Fibroblast of peridontal ligament (primary cell): ENCODE results near the gene SLC36A1.

Experiments
- DNase-seq: peaks from one replicate; pipeline ENCODE4 v3.0.0-alpha.2; 2010; ENCODE audit errors: extremely low read depth

The SLC36A1 gene

GRCh38 chr5:151534350-151534749, 86.9 kb downstream of the SLC36A1 start:
- no peak for DNase-seq

DNA sequence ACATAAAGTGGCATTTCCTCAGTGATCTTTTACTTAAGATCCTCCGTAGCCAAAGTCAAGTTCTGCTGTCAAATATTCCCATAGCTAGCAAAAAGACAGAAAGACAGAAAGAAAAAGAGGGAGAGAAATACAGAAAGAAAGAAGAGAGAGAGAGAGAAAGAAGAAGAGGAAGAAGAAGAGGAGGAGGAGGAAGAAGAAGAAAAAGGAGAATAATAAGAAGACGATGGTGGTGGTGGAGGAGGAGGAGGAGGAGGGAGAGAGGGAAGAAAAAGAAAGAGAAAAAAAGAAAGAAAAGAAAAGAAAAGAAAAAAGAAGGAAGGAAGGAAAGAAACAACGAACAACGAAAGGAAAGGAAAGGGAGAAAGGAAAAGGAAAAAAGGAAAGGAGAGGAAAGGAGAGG, 89.6 kb downstream of the SLC36A1 start:
- no peak for DNase-seq

GRCh38 chr5:151541571-151541970, 94.2 kb downstream of the SLC36A1 start:
- DNase-seq, result no peak
